ENCODE data around the gene RNF150.
A peak's percentile ranks its signal among the peaks of the same experiment; 100 is the strongest.

DNA sequence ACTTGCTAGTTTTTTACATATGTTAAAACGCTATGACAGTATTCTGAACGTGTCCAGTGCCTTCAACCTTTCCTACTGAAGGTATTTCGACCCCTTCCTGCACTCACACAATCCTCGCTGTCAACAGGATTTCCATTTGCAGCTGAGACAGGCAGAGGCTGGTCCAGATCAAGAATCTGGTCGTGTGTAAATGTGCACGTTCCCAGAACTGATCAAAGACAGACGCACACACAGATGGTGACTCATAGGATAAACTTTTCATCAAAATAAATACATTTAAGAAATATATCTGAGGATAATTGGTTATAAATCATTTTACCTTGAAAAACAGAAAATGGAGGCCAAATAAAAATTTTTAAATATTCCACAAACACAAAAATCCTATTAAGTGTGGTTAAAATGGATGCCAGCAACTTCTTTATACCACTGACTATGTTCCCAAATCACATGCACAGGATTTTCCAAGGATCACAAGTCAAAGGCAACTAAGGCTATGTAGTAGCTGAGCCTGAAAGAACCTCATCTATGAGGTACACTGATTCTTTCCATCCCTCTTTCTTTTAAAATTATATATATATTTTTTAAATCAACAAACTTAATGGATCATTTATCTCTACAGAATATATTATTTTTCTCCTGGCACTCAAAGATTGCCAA lies 85.9 kb downstream of the RNF150 start:
- TF ChIP-seq, protein P1, sequence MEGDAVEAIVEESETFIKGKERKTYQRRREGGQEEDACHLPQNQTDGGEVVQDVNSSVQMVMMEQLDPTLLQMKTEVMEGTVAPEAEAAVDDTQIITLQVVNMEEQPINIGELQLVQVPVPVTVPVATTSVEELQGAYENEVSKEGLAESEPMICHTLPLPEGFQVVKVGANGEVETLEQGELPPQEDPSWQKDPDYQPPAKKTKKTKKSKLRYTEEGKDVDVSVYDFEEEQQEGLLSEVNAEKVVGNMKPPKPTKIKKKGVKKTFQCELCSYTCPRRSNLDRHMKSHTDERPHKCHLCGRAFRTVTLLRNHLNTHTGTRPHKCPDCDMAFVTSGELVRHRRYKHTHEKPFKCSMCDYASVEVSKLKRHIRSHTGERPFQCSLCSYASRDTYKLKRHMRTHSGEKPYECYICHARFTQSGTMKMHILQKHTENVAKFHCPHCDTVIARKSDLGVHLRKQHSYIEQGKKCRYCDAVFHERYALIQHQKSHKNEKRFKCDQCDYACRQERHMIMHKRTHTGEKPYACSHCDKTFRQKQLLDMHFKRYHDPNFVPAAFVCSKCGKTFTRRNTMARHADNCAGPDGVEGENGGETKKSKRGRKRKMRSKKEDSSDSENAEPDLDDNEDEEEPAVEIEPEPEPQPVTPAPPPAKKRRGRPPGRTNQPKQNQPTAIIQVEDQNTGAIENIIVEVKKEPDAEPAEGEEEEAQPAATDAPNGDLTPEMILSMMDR (IDR thresholded peaks at IDR 0.05) = no peak
- TF ChIP-seq EP300 (IDR thresholded peaks at IDR 0.05) (no peak), POLR2AphosphoS5 (IDR thresholded peaks at IDR 0.05) (peak in 3 of 4 donors; percentile 50 to 65 (median 58)), POLR2A (IDR thresholded peaks at IDR 0.05) (no peak)

Measured in sigmoid colon (tissue), 4 donors.